ENCODE data around the gene HECTD4.

GRCh38 chr12:112191201-112191600 lies 191.0 kb downstream of the HECTD4 start:
- TF ChIP-seq POLR2AphosphoS5 (IDR thresholded peaks at IDR 0.05; ENCODE audit: low read depth, low read length) = no peak
- no peak for TF ChIP-seq TCF7L2 (IDR thresholded peaks at IDR 0.05; ENCODE audit: low read depth, low read length)

Measured in Panc1 (cell line).